IPS-11a (cell line): ENCODE data around the gene EFCC1.

Experiments
- H3K4me3 ChIP-seq: one replicate; pipeline ENCODE4 v1.5.1; 2013; ENCODE audit warnings: low read depth, low read length, control low read depth

Gene EFCC1

DNA sequence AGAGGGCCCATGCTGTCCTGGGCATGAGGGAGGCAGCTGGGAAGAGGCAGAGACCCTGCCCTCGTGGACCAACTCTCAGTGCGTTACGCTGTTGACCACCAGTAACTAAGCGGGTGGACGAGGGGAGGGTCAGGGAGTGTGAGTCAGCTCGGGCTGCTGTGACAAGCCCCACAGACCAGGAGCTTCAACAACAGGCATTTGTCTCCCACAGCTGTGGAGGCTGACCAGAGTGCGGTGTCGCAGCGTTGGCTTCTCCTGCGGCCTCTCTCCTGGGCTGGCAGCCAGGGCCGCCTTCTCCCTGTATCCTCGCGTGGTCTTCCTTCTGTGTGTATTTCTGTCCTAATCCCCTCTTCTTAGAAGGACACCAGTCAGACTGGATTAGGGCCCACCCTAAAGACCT lies 13.0 kb downstream of the EFCC1 start:
- H3K4me3 ChIP-seq = no peak overlapping the region

GRCh38 chr3:129014793-129015345 lies 13.8 kb downstream of the EFCC1 start:
- H3K4me3 ChIP-seq = no peak overlapping the region

GRCh38 chr3:129015388-129016105 lies 14.4 kb downstream of the EFCC1 start:
- H3K4me3 ChIP-seq = no peak overlapping the region

DNA sequence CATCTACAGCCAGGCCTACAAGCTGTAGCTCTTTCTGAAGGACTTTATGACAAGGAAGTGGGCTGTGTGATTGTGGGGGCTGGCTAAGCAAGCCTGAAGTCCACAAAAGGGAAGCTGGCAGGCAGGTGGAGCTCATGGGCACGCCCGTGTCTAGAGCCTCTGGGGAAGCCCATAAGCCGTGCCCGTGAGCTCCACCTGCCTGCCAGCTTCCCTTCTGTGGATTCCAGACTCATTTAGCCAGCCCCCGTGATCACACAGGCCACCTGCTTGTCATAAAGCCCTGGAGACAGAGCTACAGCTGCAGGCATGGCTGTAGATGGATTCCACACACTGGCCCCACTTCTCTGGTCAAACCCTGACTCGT lies 15.2 kb downstream of the EFCC1 start:
- H3K4me3 ChIP-seq = no peak overlapping the region

DNA sequence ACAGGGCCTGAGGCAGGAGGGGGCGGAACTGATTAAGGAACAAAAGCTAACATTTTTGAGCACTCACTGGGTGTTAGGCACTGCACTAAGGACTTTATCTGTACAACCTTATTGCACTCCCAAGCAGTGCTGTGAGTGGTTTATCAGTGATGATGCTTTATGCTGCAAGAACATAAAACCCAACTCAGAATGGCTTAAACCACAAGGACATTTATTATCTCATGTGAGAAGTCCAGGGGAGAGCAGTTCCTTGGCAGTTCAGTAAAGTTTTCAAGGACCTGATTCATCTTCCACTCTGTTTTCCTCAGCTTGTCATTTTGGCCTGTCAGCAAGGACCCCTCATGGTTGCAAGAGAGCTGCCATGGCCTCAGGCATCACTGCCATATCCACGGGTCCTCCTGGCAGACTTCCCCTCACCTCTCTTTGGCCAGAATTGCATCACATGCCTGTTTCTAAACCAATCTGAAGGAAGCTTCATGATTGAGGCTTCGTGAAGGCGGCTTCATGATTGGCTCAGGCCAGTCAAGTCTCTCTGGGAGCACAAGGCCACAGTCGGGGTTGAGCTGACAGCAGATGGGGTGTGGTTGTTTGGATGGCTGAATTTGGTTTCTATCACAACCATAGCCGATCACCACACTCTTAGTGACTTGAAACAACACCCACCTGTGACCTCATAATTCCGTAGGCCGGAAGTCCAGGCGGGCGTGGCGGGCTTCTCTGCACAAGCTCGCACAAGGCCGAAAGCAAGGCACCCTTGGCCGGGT lies 15.8 kb downstream of the EFCC1 start:
- no peak overlapping the region for H3K4me3 ChIP-seq

- H3K4me3 ChIP-seq = no peak overlapping the region
Observed at GRCh38 chr3:129017484-129017899, 16.4 kb downstream of the EFCC1 start.

DNA sequence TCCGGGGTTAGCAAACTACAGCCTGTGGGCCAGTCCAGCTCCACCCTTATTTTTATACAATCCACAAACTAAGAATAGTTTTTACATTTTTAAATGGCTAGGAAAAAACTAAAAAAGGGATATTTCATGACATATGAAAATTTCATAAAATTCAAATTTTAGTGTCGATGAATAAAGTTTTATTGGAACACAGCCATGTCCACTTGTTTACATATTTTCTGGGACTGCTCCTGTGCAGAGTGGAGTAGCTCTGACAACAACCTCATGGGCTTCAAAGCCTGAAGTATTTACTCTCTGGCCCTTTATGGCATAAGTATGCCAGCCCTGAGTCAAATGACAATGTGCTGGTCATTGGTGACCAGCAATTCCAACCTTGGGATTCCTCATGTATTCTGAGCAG lies 17.2 kb downstream of the EFCC1 start:
- no peak overlapping the region for H3K4me3 ChIP-seq

DNA sequence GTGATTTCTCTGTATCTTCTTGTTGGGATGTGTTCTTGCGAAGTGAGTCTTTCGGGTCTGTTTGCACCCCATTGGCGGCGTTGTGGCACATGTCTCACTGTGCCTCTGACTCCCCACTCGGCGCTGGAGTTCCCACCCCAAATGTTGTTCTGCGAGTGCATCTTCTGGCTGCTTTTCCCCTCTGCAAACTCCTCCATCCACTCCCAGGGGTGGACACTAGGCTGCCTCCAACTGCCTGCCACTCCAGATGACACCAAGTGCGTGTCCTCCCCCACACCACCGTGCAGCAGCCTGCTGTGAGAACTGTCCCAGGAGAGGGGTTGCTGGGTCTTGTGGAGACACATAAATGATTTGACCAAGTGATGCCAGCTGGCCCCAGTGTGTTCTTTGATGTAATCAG lies 17.6 kb downstream of the EFCC1 start:
- H3K4me3 ChIP-seq = no peak overlapping the region

GRCh38 chr3:129019266-129019665 lies 18.2 kb downstream of the EFCC1 start:
- H3K4me3 ChIP-seq = no peak overlapping the region

- no peak overlapping the region for H3K4me3 ChIP-seq
Observed at GRCh38 chr3:129020691-129021090, 19.6 kb downstream of the EFCC1 start.

DNA sequence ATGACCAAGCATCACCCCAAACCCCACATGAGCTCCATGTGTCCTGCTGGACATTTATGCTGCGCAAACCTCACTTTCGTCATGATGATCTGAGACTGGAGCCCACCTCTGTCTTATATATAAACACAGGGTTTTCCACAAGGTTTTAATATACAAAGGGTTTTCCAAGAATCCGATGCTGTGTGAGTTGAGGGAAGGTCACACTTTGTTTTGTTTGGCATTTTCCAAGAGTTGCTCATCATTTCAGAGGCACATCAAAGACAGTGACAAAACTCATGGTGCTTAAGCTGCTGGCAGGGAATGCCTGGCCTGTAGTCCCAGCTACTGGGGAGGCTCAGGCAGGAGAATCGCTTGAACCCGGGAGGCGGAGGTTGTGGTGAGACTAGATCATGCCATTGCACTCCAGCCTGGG lies 20.0 kb downstream of the EFCC1 start:
- no peak overlapping the region for H3K4me3 ChIP-seq

DNA sequence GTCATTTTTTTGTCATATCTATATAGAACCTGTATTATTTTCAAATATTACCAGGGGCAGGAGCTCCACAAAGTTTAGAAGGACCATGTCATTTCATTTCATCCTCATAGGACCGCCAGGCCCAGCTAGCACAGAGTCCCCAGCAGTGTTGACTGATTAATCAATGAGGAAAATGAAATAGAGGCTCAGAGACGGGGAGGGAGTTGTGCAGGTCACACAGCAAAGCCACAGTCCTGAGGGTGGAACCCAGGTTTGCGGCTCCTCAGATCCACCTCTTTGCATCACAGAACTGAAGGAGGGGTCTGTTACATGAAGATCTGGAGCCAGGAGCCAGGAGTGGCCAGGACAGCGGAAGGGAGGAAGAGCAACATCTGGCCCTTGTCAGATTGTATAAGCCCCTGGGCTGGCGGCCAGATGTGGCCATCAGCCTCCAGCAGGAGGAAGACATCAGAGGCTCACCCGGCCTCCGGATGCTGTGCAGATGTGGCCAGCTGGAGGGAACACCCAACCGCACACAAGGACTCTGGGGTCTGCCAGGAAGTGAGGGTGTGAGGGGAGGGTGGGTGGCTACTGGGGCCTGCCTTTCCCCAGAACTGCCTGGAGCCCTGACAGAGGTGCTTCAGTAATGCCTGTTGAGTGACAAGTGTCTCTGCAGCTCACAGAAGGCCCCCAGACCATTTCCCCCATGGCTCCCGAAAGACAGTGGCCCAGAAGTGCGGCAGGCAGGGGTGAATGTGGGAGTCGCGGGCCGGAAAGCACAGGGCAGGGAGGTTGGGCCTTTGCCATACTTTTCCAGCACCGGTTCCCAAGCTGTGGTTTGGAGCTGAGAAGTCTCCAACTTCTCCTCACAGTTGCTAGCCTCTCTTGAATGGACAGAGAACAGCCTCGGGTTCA lies 21.3 kb downstream of the EFCC1 start:
- H3K4me3 ChIP-seq = no peak overlapping the region

- no peak overlapping the region for H3K4me3 ChIP-seq
Observed at GRCh38 chr3:129023008-129023358, 21.9 kb downstream of the EFCC1 start.

GRCh38 chr3:129023909-129024308 lies 22.8 kb downstream of the EFCC1 start:
- no peak overlapping the region for H3K4me3 ChIP-seq

DNA sequence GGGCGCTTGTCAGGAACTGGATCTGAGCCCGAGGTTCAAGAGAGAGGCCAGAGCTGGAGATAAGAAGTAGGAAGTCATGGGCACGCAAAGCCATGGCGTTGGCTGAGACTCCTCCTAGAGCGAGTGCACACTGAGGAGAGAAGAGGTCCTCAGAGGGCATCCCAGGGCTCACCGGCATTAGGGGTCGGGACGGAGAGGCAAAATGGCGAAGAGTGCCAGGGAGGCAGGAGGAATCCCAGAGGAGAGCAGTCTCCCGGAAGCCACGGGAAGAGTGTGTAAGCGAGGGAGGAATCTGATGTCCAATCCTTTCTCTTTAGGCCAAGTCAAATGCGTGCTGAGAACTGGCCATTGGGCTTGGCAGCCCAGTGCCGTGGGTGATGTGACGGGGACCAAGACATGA lies 24.0 kb downstream of the EFCC1 start:
- no peak overlapping the region for H3K4me3 ChIP-seq

DNA sequence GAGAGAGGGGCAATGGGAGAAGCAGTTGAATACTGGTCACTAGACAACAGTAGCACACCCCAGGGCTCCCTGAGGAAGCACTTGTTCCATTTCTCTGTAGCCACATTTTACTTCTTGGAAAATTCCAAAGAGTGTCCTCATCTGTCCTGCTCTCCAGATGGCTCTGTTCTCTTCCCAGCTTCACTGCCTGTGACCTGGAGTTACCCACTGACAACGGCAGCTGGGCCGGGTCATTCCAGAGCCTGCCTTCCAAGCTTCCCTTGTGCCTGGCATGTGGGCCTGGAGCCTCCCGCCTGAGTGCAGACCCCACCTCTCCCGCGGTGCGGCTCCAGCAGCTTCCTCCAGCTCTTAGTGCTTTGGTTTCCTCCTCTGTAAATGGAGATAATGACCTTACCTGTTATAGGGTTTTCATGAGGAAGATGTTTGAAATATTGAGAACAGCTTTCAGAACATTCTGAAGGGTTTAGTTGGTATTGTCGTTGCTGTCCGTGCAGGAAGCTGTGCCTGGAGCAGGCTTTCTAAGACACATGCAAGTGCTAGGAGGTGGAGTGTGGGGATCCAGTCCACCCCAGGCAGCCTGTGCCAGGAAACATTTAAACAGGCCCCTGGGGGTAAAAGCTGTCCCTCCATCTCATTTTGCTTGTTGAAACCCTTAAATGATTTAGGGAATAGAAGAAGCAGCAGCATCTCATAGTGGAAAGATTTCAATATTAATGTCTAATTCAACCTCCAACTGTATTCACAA lies 24.8 kb downstream of the EFCC1 start:
- H3K4me3 ChIP-seq = no peak overlapping the region

DNA sequence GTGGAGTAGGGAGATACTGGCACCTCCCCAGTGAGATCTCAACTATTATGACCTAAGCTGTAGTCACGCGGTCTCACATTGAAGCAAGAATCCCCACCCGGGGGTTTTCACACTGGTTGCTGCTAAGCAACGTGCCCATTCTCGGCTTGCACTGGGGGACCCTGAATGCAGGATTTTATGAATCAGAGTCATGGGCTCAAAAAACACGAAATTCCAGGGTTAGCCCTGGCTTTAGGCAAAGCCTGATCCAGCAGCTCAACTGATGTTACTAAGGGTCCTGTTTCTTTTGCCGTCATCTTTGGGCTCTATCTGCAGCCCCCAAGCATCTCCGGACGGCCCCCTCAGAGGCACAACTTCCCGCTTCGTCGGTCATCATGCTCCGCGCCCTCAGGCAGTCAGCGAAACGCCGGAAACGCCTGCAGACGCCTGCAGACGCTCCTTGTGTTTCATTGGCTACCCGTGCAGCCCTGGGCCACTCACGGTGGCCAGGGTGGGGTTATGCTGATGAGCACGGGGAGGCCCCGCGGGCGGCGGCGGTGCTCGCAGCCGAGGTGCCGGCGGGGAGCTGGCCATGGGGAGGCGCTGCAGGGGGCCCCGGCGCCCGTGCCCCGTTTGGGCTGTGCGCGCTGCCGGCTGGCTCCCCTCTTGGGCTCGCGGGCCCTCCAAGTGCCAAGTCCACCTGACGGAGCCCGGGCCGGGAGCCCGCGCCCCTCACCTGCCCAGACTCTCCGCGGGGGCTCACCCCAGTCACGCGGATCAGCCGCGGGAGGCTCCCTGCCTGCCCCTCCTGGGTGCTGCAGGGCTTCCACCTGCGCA lies 25.8 kb downstream of the EFCC1 start:
- peak overlapping the region; percentile 20 for H3K4me3 ChIP-seq

DNA sequence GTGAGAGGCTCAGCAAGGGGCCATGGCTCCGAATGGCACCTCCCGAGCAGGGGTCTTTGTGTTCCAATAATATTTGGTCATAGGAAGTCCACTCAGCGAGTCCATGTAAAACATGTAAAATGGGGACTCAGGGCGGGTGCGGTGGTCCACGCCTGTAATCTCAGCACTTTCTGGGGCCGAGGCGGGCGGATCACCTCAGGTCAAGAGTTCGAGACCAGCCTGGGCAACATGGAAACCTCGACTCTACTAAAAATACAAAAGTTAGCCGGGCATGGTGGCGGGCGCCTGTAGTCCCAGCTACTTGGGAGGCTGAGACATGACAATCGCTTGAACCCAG lies 26.4 kb downstream of the EFCC1 start:
- H3K4me3 ChIP-seq = no peak overlapping the region

- H3K4me3 ChIP-seq = no peak overlapping the region
Observed at GRCh38 chr3:129028866-129029265, 27.8 kb downstream of the EFCC1 start.

DNA sequence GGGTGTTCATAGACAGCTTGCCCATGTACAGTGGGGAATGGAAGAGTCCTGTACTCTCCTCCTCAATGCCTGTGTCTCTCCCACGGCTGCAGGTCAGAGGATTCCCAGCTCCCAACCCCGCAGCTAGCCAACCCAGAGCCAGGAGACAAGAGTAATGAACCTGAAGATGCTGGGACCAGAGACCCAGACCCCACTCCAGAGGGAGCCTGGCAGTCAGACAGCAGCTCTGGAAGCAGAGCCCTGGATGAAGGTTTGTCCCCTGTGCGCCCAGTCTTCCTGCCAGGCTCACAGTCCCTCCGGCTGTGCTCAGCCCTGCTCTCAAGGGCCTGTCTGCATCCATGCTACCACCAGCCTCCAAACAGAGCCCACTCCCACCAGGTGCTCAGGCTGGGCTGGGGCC lies 29.5 kb downstream of the EFCC1 start:
- H3K4me3 ChIP-seq = no peak overlapping the region
